Measurements from ENCODE around the gene DEFB132. TPM values are rescaled to one million over a fixed set of nuclear protein-coding genes. Genes with fewer than 3 reads are reported as not detected.

The DEFB132 gene
- polyA plus RNA-seq, 3 donors, result not detected

- Mint-ChIP-seq H3K36me3 (no peaks in the 10 kb centered on the region), H3K9me3 (peaks cover 0 to 2% (median 0%) of the 10 kb centered on the region in 7 donors), H3K27me3 (ENCODE audit: low read depth in 3 of 3) (peaks cover 8 to 14% (median 12%) of the 10 kb centered on the region in 3 donors), H3K4me3 (peak overlapping the region; percentile 78 to 95), H3K27ac (peak overlapping the region in 4 of 7 donors; percentile 5 to 78 (median 42)), H3K4me1 (peaks cover 8% of the 10 kb centered on the region)
- Histone ChIP-seq H3K4me3 (replicated peaks in 1 of 3; ENCODE audit: low read depth in 2 of 3, low read length in 3 of 3) (peak overlapping the region; percentile 6 to 72 (median 29)), H3K4me2 (replicated peaks; ENCODE audit: extremely low read depth, low read length, poor library complexity, severe bottlenecking) (peak overlapping the region; percentile 86), H3K27me3 (ENCODE audit: control insufficient read depth in 2 of 2, insufficient read depth in 2 of 2, low read length in 2 of 2) (peaks cover 0 to 8% of the 10 kb centered on the region in 2 donors), H3K36me3 (replicated peaks in 1 of 2; ENCODE audit: control insufficient read depth in 1 of 2, insufficient read depth in 2 of 2, low read length in 2 of 2) (no peaks in the 10 kb centered on the region), H3K4me1 (ENCODE audit: control insufficient read depth in 1 of 2, insufficient read depth in 2 of 2, low read length in 2 of 2) (peaks cover 6% of the 10 kb centered on the region in 2 donors), H3K27ac (ENCODE audit: low read depth in 1 of 2, low read length in 2 of 2) (no peak overlapping the region), H4K20me1 (ENCODE audit: insufficient read depth, low read length) (no peaks in the 10 kb centered on the region), H3K9me3 (replicated peaks in 1 of 2; ENCODE audit: control insufficient read depth in 1 of 2, insufficient read depth in 1 of 2, low read length in 2 of 2) (no peaks in the 10 kb centered on the region), H3K79me2 (ENCODE audit: insufficient read depth, low read length) (no peaks in the 10 kb centered on the region), H2AFZ (ENCODE audit: insufficient read depth, low read depth, low read length, poor library complexity, severe bottlenecking) (peak overlapping the region; percentile 89), H3K9ac (ENCODE audit: insufficient read depth, low read length, poor library complexity, severe bottlenecking) (peak overlapping the region; percentile 10)
- TF ChIP-seq CTCF (IDR thresholded peaks at IDR 0.05), result peak; percentile 89
- WGBS (ENCODE audit: insufficient coverage), result 0% methylated on average over 31 of the region's 43 CpGs
- intact Hi-C loops (cut with micrococcal nuclease), result loop anchor here (2.0 to 5.0 kb wide), 2 partner anchors 58 to 60 kb away; no protein-coding TSS in a partner anchor
- peak; percentile 63 to 76 (median 71) for DNase-seq
Measured at GRCh38 chr20:266596-267562, 9.4 kb downstream of the DEFB132 start.

- TF ChIP-seq CTCF (IDR thresholded peaks at IDR 0.05), result no peak
- H3K36me3 Mint-ChIP-seq, result peaks cover 0 to under 1% of the 10 kb centered on the region in 2 donors
- H3K27me3 ChIP-seq (ENCODE audit: control insufficient read depth in 2 of 2, insufficient read depth in 2 of 2, low read length in 2 of 2), result peaks cover 0 to 8% of the 10 kb centered on the region in 2 donors
- no peak overlapping the region for H3K4me3 Mint-ChIP-seq
- H3K9ac ChIP-seq (ENCODE audit: insufficient read depth, low read length, poor library complexity, severe bottlenecking), result no peak overlapping the region
- no peak overlapping the region for H3K27ac Mint-ChIP-seq
- DNase-seq, result no peak
- H3K9me3 Mint-ChIP-seq, result peaks cover 0 to 2% (median 0%) of the 10 kb centered on the region in 7 donors
- 100% methylated on average over 2 of the region's 5 CpGs for WGBS (ENCODE audit: insufficient coverage)
- intact Hi-C loops (cut with micrococcal nuclease), result no loop called here
- H3K36me3 ChIP-seq (replicated peaks in 1 of 2; ENCODE audit: control insufficient read depth in 1 of 2, insufficient read depth in 2 of 2, low read length in 2 of 2), result no peaks in the 10 kb centered on the region
- no peaks in the 10 kb centered on the region for H3K79me2 ChIP-seq (ENCODE audit: insufficient read depth, low read length)
- no peak overlapping the region for H3K4me3 ChIP-seq (replicated peaks in 1 of 3; ENCODE audit: low read depth in 2 of 3, low read length in 3 of 3)
- no peak overlapping the region for H2AFZ ChIP-seq (ENCODE audit: insufficient read depth, low read depth, low read length, poor library complexity, severe bottlenecking)
- H3K9me3 ChIP-seq (replicated peaks in 1 of 2; ENCODE audit: control insufficient read depth in 1 of 2, insufficient read depth in 1 of 2, low read length in 2 of 2), result no peaks in the 10 kb centered on the region
- peaks cover 8% of the 10 kb centered on the region for H3K4me1 Mint-ChIP-seq
- H4K20me1 ChIP-seq (ENCODE audit: insufficient read depth, low read length), result no peaks in the 10 kb centered on the region
- H3K4me1 ChIP-seq (ENCODE audit: control insufficient read depth in 1 of 2, insufficient read depth in 2 of 2, low read length in 2 of 2), result peaks cover 6% of the 10 kb centered on the region in 2 donors
- H3K27ac ChIP-seq (ENCODE audit: low read depth in 1 of 2, low read length in 2 of 2), result no peak overlapping the region
- H3K27me3 Mint-ChIP-seq (ENCODE audit: low read depth in 3 of 3), result peaks cover 8 to 12% (median 11%) of the 10 kb centered on the region in 3 donors
- H3K4me2 ChIP-seq (replicated peaks; ENCODE audit: extremely low read depth, low read length, poor library complexity, severe bottlenecking), result no peak overlapping the region
Measured at GRCh38 chr20:270517-270916, 13.0 kb downstream of the DEFB132 start.
